H9 (cell line): ENCODE measurements around the gene NEDD9. TPM values are rescaled to one million over a fixed set of nuclear protein-coding genes. Genes with fewer than 3 reads are reported as not detected.

Source experiments
- DNase-seq: peaks from one replicate; pipeline ENCODE4 v3.0.0-alpha.2; 2017
- H2AFZ ChIP-seq: one replicate; pipeline ENCODE4 v1.6.1; 2013; ENCODE audit warnings: mild to moderate bottlenecking, low read length, control low read depth, moderate library complexity
- H2AK5ac ChIP-seq: 2 replicates; pipeline ENCODE4 v1.6.1; 2013; ENCODE audit warnings: low read length, control low read depth, mixed read lengths; ENCODE audit not compliant: insufficient read length
- H2BK120ac ChIP-seq: one replicate; pipeline ENCODE4 v1.6.1; 2013; ENCODE audit warnings: low read depth, mild to moderate bottlenecking, low read length, control low read depth, inconsistent platforms; ENCODE audit not compliant: poor library complexity, severe bottlenecking
- H2BK12ac ChIP-seq: 2 replicates; pipeline ENCODE4 v1.6.1; 2013; ENCODE audit warnings: low read length, control low read depth, mixed read lengths, low read depth; ENCODE audit not compliant: insufficient read length
- H2BK15ac ChIP-seq: 2 replicates; pipeline ENCODE4 v1.6.1; 2013; ENCODE audit warnings: low read depth, low read length, control low read depth
- H2BK20ac ChIP-seq: one replicate; pipeline ENCODE4 v1.6.1; 2013; ENCODE audit warnings: low read depth, mild to moderate bottlenecking, low read length, control low read depth, inconsistent platforms; ENCODE audit not compliant: poor library complexity, severe bottlenecking
- H2BK5ac ChIP-seq: 2 replicates; pipeline ENCODE4 v1.6.1; 2013; ENCODE audit warnings: low read length, control low read depth, mixed read lengths; ENCODE audit not compliant: insufficient read length
- H3K14ac ChIP-seq: 2 replicates; pipeline ENCODE4 v1.6.1; 2013; ENCODE audit warnings: low read length, control low read depth; ENCODE audit not compliant: insufficient read depth
- H3K18ac ChIP-seq: 2 replicates; pipeline ENCODE4 v1.6.1; 2013; ENCODE audit warnings: low read depth, mild to moderate bottlenecking, mixed read lengths, low read length, control low read depth; ENCODE audit not compliant: insufficient read length
- H3K23ac ChIP-seq: 2 replicates; pipeline ENCODE4 v1.6.1; 2013; ENCODE audit warnings: low read length, control low read depth, mixed read lengths, low read depth; ENCODE audit not compliant: insufficient read length
- H3K23me2 ChIP-seq: 2 replicates; pipeline ENCODE4 v1.6.1; 2013; ENCODE audit warnings: low read depth, mild to moderate bottlenecking, mixed read lengths, low read length, control low read depth; ENCODE audit not compliant: insufficient read length, poor library complexity, severe bottlenecking
- H3K27ac ChIP-seq: 2 replicates; pipeline ENCODE4 v1.5.1; 2013; ENCODE audit warnings: low read length, control low read depth, mixed read lengths, low read depth; ENCODE audit not compliant: insufficient read length
- H3K27me3 ChIP-seq: 2 replicates; pipeline ENCODE4 v1.6.1; 2013; ENCODE audit warnings: low read length, control low read depth, inconsistent platforms; ENCODE audit not compliant: insufficient read depth
- H3K4ac ChIP-seq: 2 replicates; pipeline ENCODE4 v1.6.1; 2013; ENCODE audit warnings: low read depth, mild to moderate bottlenecking, control low read depth, inconsistent platforms, low read length, moderate library complexity
- H3K4me1 ChIP-seq: 2 replicates; pipeline ENCODE4 v1.6.1; 2013; ENCODE audit warnings: low read length, control low read depth, inconsistent platforms; ENCODE audit not compliant: insufficient read depth
- H3K4me2 ChIP-seq: 2 replicates; pipeline ENCODE4 v1.6.1; 2013; ENCODE audit warnings: low read length, control low read depth, mixed read lengths; ENCODE audit not compliant: insufficient read length, insufficient read depth
- H3K56ac ChIP-seq: 2 replicates; pipeline ENCODE4 v1.6.1; 2013; ENCODE audit warnings: low read depth, mild to moderate bottlenecking, mixed read lengths, low read length, control low read depth; ENCODE audit not compliant: insufficient read length
- H3K79me1 ChIP-seq: 2 replicates; pipeline ENCODE4 v1.6.1; 2013; ENCODE audit warnings: low read depth, mild to moderate bottlenecking, moderate library complexity, low read length, control low read depth, inconsistent platforms; ENCODE audit not compliant: insufficient read depth, poor library complexity, severe bottlenecking
- H3K79me2 ChIP-seq: 2 replicates; pipeline ENCODE4 v1.6.1; 2013; ENCODE audit warnings: low read length, control low read depth, inconsistent platforms; ENCODE audit not compliant: insufficient read depth
- H3K9ac ChIP-seq: 2 replicates; pipeline ENCODE4 v1.6.1; 2013; ENCODE audit warnings: low read length, control low read depth, mixed read lengths; ENCODE audit not compliant: insufficient read length; ENCODE audit errors: extremely low read depth
- H3K9me3 ChIP-seq: one replicate; pipeline ENCODE4 v1.6.1; 2013; ENCODE audit warnings: low read depth, low read length, inconsistent platforms; ENCODE audit not compliant: control insufficient read depth
- H3T11ph ChIP-seq: one replicate; pipeline ENCODE4 v1.6.1; 2013; ENCODE audit warnings: mild to moderate bottlenecking, low read length, control low read depth, inconsistent platforms
- H4K20me1 ChIP-seq: one replicate; pipeline ENCODE4 v1.6.1; 2013; ENCODE audit not compliant: control insufficient read depth, insufficient read length, insufficient read depth
- H4K5ac ChIP-seq: 2 replicates; pipeline ENCODE4 v1.6.1; 2013; ENCODE audit warnings: low read depth, mild to moderate bottlenecking, mixed read lengths, low read length, control low read depth; ENCODE audit not compliant: insufficient read length
- H4K8ac ChIP-seq: replicated peaks from 2 replicates; pipeline ENCODE4 v1.6.1; 2013; ENCODE audit warnings: low read length, control low read depth, mixed read lengths, low read depth; ENCODE audit not compliant: insufficient read length
- H4K91ac ChIP-seq: 2 replicates; pipeline ENCODE4 v1.6.1; 2013; ENCODE audit warnings: low read depth, mild to moderate bottlenecking, moderate library complexity, mixed read lengths, low read length, control low read depth; ENCODE audit not compliant: insufficient read length
- H3K27ac Mint-ChIP-seq, 3 experiments: 2 replicates in 2 of 3; 3 replicates in 1 of 3; pipeline ENCODE4 v1.8.0; 2020 to 2021; ENCODE audit warnings: mixed read lengths in 3 of 3, mild to moderate bottlenecking in 1 of 3, moderate library complexity in 1 of 3
- H3K27me3 Mint-ChIP-seq: 2 replicates; pipeline ENCODE4 v1.8.0; 2021; ENCODE audit warnings: low read depth, mild to moderate bottlenecking, moderate library complexity, mixed read lengths
- H3K36me3 Mint-ChIP-seq, 3 experiments: 2 replicates in 2 of 3; 3 replicates in 1 of 3; pipeline ENCODE4 v1.8.0; 2020 to 2021; ENCODE audit warnings: low read depth in 3 of 3, mixed read lengths in 3 of 3; ENCODE audit not compliant: insufficient read depth in 1 of 3
- H3K4me1 Mint-ChIP-seq, 2 experiments: 2 replicates each; pipeline ENCODE4 v1.8.0; 2020; ENCODE audit warnings: mixed read lengths in 2 of 2
- H3K4me3 Mint-ChIP-seq, 2 experiments: 2 replicates in 1 of 2; 3 replicates in 1 of 2; pipeline ENCODE4 v1.8.0; 2020 to 2021; ENCODE audit warnings: mild to moderate bottlenecking in 2 of 2, mixed read lengths in 2 of 2, moderate library complexity in 1 of 2
- H3K9me3 Mint-ChIP-seq, 2 experiments: 2 replicates in 1 of 2; 3 replicates in 1 of 2; pipeline ENCODE4 v1.8.0; 2020; ENCODE audit warnings: mild to moderate bottlenecking in 2 of 2, mixed read lengths in 2 of 2, moderate library complexity in 1 of 2
- WGBS: extraction: QIAGEN DNeasy Blood & Tissue Kit; methylation state at CpG from one replicate; pipeline ENCODE4 v1.1.7; 2013; ENCODE audit warnings: missing lambda C conversion rate, low lambda C conversion rate, mixed read lengths; ENCODE audit not compliant: insufficient read length; ENCODE audit errors: extremely low coverage; 5-methylcytosine and 5-hydroxymethylcytosine counted together
- total RNA-seq: library from RNA; stranded (reverse); gene quantifications from 2 replicates; pipeline ENCODE4 v1.2.1, GENCODE V29; 2021
- TF ChIP-seq, protein P1 (sequence below): fragments of 200-600 bp; sonication (generic); conservative IDR thresholded peaks from 3 replicates; pipeline ENCODE4 v1.8.0; 2021; ENCODE audit warnings: antibody characterized with exemption, mild to moderate bottlenecking

NEDD9 gene
- total RNA-seq, 1 experiment from 2014 or later: 5.5 TPM

DNA sequence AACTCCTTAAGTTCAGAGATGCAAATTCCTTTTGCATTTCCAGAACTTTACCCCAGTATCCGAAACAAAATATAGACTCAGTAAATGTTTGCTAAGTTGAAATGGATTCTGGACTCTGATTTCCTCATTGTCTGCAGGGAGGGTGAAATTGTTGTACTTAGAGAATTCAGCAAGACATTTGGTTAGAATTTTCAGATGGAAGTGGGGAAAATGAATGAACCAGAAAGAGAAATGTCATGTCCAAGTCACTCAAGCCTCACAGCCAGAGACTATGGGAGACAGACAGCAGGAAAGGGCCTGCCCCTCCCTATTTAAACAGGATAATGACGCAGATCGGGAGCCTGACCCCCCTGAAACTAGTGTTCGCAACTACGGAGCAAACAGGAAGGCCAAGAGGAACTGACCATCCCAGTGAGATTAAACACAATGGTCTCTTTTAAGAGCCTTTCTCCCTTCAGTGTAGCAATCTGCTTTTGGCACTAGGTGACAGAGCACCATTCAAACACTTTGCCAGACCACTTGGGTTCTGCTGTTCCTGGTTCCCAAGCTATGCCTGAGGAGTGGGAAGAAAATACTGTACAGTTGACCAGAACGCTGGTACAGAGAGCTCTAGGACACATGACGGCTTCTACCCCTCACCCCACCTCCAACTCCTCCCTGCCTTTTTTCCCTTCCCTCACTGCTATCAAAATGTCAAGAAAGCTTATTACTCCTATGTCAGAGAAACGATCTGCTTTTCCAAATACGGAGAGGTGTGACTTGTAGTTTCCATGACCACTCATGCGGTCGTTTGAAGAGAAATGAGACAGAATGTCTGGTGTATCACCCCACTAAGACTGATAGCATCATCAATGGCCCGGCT is 13.7 kb downstream of the NEDD9 start:
- WGBS: no CpG with 5 or more reads among the region's 12 CpGs
- Histone ChIP-seq H4K91ac (no peak overlapping the region), H4K5ac (no peak overlapping the region), H4K8ac (no peak overlapping the region), H2BK15ac (no peak overlapping the region), H3K4me1 (peaks cover 8% of the 10 kb centered on the region; the same call in 1 of the 2 replicates), H3K9ac (no peak overlapping the region), H3K79me1 (peaks cover 4% of the 10 kb centered on the region), H2BK20ac (no peak overlapping the region), H2AK5ac (no peak overlapping the region), H2BK120ac (no peak overlapping the region), H3K23ac (no peak overlapping the region), H3K79me2 (no peaks in the 10 kb centered on the region; the same call in 1 of the 2 replicates), H3K27ac (no peak overlapping the region), H3K18ac (no peak overlapping the region), H3K14ac (no peak overlapping the region), H2BK12ac (no peak overlapping the region), H2AFZ (no peak overlapping the region), H3K4ac (no peak overlapping the region), H3K23me2 (no peaks in the 10 kb centered on the region), H3T11ph (no peak overlapping the region), H3K4me2 (no peak overlapping the region), H3K9me3 (no peaks in the 10 kb centered on the region), H3K27me3 (no peaks in the 10 kb centered on the region), H4K20me1 (no peaks in the 10 kb centered on the region), H2BK5ac (no peak overlapping the region), H3K56ac (no peak overlapping the region)
- DNase-seq: no peak
- Mint-ChIP-seq H3K36me3 (no peaks in the 10 kb centered on the region; a peak in 1 of 7 replicates), H3K4me3 (no peak overlapping the region), H3K9me3 (no peaks in the 10 kb centered on the region), H3K27ac (no peak overlapping the region), H3K27me3 (no peaks in the 10 kb centered on the region), H3K4me1 (peaks cover 34 to 41% of the 10 kb centered on the region in 2 experiments)
- TF ChIP-seq, protein P1, sequence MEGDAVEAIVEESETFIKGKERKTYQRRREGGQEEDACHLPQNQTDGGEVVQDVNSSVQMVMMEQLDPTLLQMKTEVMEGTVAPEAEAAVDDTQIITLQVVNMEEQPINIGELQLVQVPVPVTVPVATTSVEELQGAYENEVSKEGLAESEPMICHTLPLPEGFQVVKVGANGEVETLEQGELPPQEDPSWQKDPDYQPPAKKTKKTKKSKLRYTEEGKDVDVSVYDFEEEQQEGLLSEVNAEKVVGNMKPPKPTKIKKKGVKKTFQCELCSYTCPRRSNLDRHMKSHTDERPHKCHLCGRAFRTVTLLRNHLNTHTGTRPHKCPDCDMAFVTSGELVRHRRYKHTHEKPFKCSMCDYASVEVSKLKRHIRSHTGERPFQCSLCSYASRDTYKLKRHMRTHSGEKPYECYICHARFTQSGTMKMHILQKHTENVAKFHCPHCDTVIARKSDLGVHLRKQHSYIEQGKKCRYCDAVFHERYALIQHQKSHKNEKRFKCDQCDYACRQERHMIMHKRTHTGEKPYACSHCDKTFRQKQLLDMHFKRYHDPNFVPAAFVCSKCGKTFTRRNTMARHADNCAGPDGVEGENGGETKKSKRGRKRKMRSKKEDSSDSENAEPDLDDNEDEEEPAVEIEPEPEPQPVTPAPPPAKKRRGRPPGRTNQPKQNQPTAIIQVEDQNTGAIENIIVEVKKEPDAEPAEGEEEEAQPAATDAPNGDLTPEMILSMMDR: no peak
